NCI-H460 (cell line): Measurements from ENCODE around the gene CCNDBP1. TPM values are rescaled to one million over a fixed set of nuclear protein-coding genes. Genes with fewer than 3 reads are reported as not detected.

Experiments used
- DNase-seq: peaks from one replicate; pipeline ENCODE4 v3.0.0-alpha.2; 2016; ENCODE audit warnings: low read depth; ENCODE audit errors: extremely low read depth
- total RNA-seq: library from RNA; depleted of rRNA; stranded (reverse); fragments of >200 nt; shearing (Covaris generic); gene quantifications from 2 replicates; pipeline ENCODE4 v1.2.3, GENCODE V29; 2014; rRNA removed

CCNDBP1 gene
- total RNA-seq, 1 experiment from 2014 or later: 50.6 TPM

DNA sequence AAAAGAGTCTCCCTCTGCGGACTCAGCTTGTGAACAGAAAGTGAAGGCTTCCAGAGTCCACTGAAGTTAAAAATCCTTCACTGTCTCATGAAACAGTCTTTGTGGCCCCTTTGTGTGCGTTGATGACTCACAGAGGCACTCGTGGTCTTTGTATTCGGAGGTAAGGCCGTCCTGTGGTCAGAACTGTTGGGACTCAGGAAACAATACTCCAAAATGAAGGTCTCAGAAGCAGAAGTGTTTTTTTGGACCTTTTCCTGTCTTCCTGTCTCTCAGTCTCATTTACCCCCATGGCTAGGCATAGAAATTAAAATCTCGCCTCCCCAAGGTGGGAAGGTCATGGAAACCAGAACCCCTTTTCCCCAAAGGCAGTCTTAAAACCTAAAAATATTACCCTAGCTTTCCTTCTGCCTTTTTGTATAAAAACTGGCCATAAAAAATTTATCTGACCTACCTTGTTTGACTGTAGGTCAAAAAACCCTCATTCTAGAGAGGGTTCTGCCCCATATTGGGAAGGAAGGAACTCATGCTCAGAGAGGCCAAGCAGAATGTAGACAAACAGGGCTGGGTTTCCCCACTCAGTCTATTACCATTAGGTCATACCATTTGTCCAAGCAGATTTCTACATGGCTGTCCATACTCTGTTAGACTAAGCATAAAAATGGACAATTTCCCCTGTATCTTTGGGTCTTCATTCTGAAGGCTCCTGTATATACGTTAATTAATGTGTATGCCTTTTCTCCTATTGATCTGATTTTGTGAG is 54.7 kb downstream of the CCNDBP1 start:
- DNase-seq: no peak

DNA sequence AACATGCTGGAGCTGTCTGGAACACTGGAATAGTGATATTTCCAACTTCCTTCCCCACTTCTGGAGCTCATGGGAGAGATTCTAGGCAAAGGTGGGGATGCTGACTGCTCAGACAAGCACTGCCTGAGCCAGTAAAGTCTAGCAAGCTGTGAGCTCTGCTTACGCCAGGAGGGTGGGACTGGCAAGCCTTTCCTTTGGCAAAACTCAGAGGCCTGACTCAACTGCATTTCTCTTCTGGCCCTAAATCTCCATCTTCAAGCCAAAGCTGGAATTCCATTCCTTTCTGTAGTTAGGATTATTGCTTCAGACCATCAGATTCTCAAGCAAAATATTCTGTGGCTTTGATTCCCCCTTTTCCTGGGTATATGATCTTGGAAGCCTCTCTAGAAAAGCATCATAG is 55.9 kb downstream of the CCNDBP1 start:
- DNase-seq: no peak

DNA sequence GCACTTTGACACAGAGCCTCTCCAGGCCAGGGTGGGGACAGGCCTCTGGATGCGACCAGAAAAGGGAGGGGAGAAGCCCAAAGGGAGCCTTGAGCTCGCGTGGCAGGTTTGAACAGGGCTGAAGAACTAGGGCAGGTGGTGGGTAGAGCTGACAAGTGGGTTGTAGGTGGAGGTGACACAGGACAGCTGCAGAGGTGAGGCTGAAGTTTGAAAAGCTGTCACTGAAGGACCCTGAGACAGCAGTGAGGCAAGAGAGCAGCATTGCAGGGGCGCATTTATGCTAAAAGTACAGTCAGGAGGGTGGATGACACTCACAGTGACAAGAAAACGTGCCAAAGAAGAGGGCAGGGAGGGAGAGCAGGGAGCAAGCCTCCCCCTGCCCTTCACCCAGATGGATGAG is 57.4 kb downstream of the CCNDBP1 start:
- no peak for DNase-seq

DNA sequence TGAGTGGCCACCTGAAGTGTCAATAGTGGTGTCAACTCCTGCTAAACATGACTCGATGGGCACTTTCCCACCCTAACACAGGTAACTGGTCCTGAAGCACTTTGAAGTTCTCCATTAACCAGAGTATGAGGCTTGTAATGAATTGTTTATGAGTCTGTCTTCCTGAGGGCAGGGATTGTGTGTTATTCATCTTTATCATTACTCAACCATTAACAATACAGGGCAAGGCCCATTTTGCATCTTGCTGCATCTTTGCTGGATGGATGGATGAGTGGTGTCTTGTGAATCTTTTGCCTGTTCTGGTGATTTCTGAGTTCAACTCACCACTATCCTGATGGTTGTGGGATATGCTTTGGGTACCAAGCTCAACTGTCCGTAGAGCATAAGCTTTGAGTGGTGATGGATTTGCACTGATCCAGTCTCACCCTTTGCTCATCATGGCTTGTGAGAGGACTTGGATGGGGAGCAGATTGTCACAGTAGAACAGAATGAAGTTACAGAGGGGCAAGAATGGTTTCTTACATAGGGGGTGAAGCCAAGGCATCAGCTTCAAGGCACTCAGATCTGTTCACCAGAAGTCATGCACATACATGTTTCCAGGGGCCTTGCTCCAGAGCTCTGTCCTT is 57.9 kb downstream of the CCNDBP1 start:
- no peak for DNase-seq

- DNase-seq: no peak
Measured at GRCh38 chr15:43244092-43244491, 58.9 kb downstream of the CCNDBP1 start.

DNA sequence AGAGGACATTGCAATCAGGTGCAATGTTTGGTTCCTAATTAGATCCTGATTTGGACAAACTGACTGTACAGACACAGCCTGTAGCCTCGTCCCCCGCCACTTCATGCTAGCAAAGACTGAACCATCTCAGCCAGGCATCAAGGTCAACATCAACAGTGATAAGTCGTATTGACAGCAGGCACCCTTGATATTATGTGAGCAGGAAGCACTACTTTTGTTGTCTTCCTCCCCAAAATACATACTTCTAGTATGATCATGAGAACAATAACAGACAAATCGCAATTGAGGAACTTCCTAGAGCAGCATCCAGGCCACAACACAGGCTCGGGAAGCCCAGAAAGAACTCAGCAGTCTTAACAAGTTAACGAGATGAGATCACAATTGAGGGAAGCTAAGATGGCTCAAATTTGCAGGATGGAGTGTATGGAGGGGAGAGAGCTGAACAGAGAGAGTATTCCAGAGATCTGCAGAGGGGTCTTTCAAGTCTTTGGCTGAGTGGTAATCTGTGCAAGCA is 61.1 kb downstream of the CCNDBP1 start:
- DNase-seq: no peak

Other genes with a start within 250 kb of the CCNDBP1 start
- gene UBR1, start 79.4 kb upstream of the CCNDBP1 start, total RNA-seq: 21.5 and 26.2 TPM in 2 replicates
- 20.1 and 23.2 TPM in 2 replicates for gene TMEM62, start 51.8 kb upstream of the CCNDBP1 start, total RNA-seq
- not detected in 2 replicates for gene EPB42, start 35.6 kb downstream of the CCNDBP1 start, total RNA-seq
- not detected in 2 replicates for gene TGM5, start 81.5 kb downstream of the CCNDBP1 start, total RNA-seq
- gene TGM7, start 116.9 kb downstream of the CCNDBP1 start, total RNA-seq: not detected in 2 replicates
- 10.0 and 11.8 TPM in 2 replicates for gene LCMT2, start 145.2 kb downstream of the CCNDBP1 start, total RNA-seq
- 38.6 and 44.2 TPM in 2 replicates for gene ZSCAN29, start 185.6 kb downstream of the CCNDBP1 start, total RNA-seq
- gene TUBGCP4, start 185.7 kb downstream of the CCNDBP1 start, total RNA-seq: 13.5 and 13.7 TPM in 2 replicates